K562 (cell line): ENCODE measurements around the gene SLC19A1.
A peak's percentile ranks its signal among the peaks of the same experiment; 100 is the strongest.

Experiments
- EZH2 ChIP-seq: IDR thresholded peaks from 2 replicates; pipeline ENCODE4 v1.6.1; 2012; ENCODE audit warnings: low read depth, mild to moderate bottlenecking, inconsistent platforms, low read length, borderline replicate concordance
- GATAD2A ChIP-seq: fragments of 450-650 bp; IDR thresholded peaks from 2 replicates; pipeline ENCODE4 v1.6.1; 2017
- ILF3 ChIP-seq: fragments of 450-650 bp; IDR thresholded peaks from 2 replicates; pipeline ENCODE4 v1.6.1; 2018; ENCODE audit warnings: antibody characterized with exemption, mild to moderate bottlenecking, moderate library complexity, borderline replicate concordance
- PBX2 ChIP-seq, 2 experiments: IDR thresholded peaks in 1 of 2; conservative IDR thresholded peaks in 1 of 2; 2 replicates each; pipeline ENCODE4 v1.6.1; 2016; ENCODE audit warnings: low read depth in 2 of 2, mild to moderate bottlenecking in 1 of 2, missing compliant biosample characterization in 1 of 2, missing genetic modification characterization in 1 of 2, moderate library complexity in 1 of 2
- ZNF324 ChIP-seq: fragments of 250-450 bp; sonication (Bioruptor Pico); IDR thresholded peaks from 2 replicates; pipeline ENCODE4 v1.4.0; 2020; ENCODE audit warnings: mild to moderate bottlenecking
- ZNF445 ChIP-seq: fragments of 250-450 bp; sonication (Bioruptor Pico); IDR thresholded peaks from 2 replicates; pipeline ENCODE4 v1.4.0; 2020; ENCODE audit warnings: low read depth, mild to moderate bottlenecking, moderate library complexity
- TF ChIP-seq, protein P1 (sequence below): sonication (generic); formaldehyde crosslinking; IDR thresholded peaks from 2 replicates; pipeline ENCODE4 v1.8.0; 2022; ENCODE audit warnings: missing genetic modification reagents, mild to moderate bottlenecking, borderline replicate concordance
- TF ChIP-seq, protein P2 (sequence below), 3 experiments: IDR thresholded peaks in 2 of 3; conservative IDR thresholded peaks in 1 of 3; 2 replicates each; pipeline ENCODE4 v1.5.1; 2011 to 2012; ENCODE audit warnings: low read length in 3 of 3, mild to moderate bottlenecking in 3 of 3, control low read depth in 2 of 3, improper control_type of control experiment in 1 of 3, inconsistent platforms in 1 of 3, low read depth in 1 of 3, mixed read lengths in 1 of 3, moderate library complexity in 1 of 3; ENCODE audit not compliant: insufficient read depth in 2 of 3
- TF ChIP-seq, protein P3 (sequence below): fragments of 450-650 bp; formaldehyde crosslinking; IDR thresholded peaks from 2 replicates; pipeline ENCODE4 v1.4.0; 2022; ENCODE audit warnings: mild to moderate bottlenecking, moderate library complexity

DNA sequence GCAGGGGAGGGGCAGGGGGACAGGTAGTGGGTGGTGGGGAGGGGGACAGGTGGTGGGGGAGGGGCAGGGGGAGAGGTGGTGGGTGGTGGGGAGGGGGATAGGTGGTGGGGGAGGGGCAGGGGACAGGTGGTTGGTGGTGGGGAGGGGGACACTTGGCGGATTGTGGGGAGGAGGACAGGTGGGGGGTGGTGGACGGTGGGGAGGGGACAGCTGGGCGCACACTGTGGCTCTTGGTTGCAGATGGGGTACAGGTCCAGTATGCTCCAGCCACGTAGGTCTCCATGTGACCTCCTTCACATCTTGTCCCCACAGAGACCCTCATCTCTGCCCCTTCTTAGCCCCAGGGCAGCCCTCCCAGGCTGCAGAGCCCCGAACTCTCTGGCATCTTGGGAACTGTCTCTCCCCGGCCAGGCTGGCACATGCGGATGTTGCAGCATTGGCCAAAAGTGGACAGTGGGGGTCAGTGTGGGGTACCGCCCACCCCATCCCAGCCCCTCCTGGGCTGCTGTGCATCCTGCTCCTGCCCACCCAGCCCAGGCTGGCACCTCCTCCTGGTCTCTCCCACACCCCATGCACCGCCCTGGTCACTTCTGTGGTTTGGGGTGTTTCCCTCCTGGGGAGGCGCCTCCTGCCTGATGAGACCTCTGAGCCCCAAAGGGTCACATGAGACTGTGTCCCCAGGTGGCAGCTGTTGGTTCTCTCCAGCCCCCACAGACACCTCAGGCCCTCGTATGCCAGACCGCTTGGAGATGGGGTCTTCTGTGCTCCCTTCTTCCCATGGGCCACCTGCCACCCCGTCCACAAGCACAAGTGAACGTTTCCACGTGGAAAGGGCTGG, 7.6 kb upstream of the SLC19A1 start:
- TF ChIP-seq, protein P1, sequence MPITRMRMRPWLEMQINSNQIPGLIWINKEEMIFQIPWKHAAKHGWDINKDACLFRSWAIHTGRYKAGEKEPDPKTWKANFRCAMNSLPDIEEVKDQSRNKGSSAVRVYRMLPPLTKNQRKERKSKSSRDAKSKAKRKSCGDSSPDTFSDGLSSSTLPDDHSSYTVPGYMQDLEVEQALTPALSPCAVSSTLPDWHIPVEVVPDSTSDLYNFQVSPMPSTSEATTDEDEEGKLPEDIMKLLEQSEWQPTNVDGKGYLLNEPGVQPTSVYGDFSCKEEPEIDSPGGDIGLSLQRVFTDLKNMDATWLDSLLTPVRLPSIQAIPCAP = no peak
- TF ChIP-seq GATAD2A (no peak), ZNF324 (CRISPR knock-in tag) (no peak), EZH2 (no peak), PBX2 (CRISPR knock-in tag; IDR thresholded peaks at IDR 0.05; ENCODE audit: low read depth) (no peak), PBX2 (tag; conservative IDR thresholded peaks at IDR 0.05; ENCODE audit: low read depth) (no peak), ZNF445 (CRISPR knock-in tag) (no peak), ILF3 (no peak)
- TF ChIP-seq, protein P2, sequence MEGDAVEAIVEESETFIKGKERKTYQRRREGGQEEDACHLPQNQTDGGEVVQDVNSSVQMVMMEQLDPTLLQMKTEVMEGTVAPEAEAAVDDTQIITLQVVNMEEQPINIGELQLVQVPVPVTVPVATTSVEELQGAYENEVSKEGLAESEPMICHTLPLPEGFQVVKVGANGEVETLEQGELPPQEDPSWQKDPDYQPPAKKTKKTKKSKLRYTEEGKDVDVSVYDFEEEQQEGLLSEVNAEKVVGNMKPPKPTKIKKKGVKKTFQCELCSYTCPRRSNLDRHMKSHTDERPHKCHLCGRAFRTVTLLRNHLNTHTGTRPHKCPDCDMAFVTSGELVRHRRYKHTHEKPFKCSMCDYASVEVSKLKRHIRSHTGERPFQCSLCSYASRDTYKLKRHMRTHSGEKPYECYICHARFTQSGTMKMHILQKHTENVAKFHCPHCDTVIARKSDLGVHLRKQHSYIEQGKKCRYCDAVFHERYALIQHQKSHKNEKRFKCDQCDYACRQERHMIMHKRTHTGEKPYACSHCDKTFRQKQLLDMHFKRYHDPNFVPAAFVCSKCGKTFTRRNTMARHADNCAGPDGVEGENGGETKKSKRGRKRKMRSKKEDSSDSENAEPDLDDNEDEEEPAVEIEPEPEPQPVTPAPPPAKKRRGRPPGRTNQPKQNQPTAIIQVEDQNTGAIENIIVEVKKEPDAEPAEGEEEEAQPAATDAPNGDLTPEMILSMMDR (IDR thresholded peaks at IDR 0.05 in 2 of 3, conservative IDR thresholded peaks at IDR 0.05 in 1 of 3; ENCODE audit: insufficient read depth in 2 of 3, low read depth in 1 of 3, low read length in 3 of 3) = 0 out of 6 replicates have a peak, but pooled peaks of 1 of the 3 experiments have one; percentile 15
- TF ChIP-seq, protein P3, sequence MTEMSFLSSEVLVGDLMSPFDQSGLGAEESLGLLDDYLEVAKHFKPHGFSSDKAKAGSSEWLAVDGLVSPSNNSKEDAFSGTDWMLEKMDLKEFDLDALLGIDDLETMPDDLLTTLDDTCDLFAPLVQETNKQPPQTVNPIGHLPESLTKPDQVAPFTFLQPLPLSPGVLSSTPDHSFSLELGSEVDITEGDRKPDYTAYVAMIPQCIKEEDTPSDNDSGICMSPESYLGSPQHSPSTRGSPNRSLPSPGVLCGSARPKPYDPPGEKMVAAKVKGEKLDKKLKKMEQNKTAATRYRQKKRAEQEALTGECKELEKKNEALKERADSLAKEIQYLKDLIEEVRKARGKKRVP (CRISPR knock-in tag) = no peak
